ENCODE measurements around the gene EFNA4. TPM values are rescaled to one million over a fixed set of nuclear protein-coding genes. Genes with fewer than 3 reads are reported as not detected.

Gene EFNA4
- total RNA-seq, 1 experiment from 2014 or later = 9.8 TPM

DNA sequence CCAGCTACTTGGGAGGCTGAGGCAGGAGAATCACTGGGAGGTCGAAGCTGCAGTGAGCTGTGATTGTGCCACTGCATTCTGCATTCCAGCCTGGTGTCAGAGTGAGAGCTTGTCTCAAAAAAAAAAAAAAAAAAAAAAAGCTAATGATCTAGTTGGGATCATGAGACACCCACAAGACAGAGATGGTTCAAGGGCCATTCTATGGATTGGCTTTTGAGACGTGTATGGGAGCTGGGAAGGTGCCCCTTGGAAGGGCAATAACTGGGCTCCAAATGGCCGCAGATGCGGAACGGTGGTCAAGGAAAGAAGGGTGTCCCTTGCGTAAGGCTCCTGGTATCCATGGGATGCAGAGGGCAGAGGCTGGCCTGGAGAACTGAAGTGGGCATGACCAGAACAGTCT, 19.2 kb upstream of the EFNA4 start:
- no peaks in the 10 kb centered on the region for H3K9me3 ChIP-seq (ENCODE audit: control insufficient read depth in 1 of 2, insufficient read depth in 1 of 2, low read depth in 1 of 2, low read length in 2 of 2)
- H3K9me2 ChIP-seq (ENCODE audit: insufficient read depth) = no peaks in the 10 kb centered on the region
- intact Hi-C loops (cut with micrococcal nuclease) = no loop called here
- ChIA-PET RAD21 (ENCODE audit: low non-redundant PET in 1 of 2, low total read pairs in 2 of 2, uncharacterized antibody in 2 of 2, unreplicated experiment in 2 of 2) (interaction anchor here (0.6 to 1.8 kb wide), 4 partner anchors 34 to 375 kb away, joined by 3 to 12 read pairs (median 4); no protein-coding TSS in a partner anchor), POLR2A (interaction anchor here (1.5 kb wide), 1 partner anchor 17 kb away, joined by 4 read pairs; no protein-coding TSS in a partner anchor), CTCF (interaction anchor here (0.6 to 4.0 kb wide), 16 partner anchors 10 to 128 kb away, joined by 3 to 32 read pairs (median 6); partner anchors contain the start of genes EFNA3, FLAD1 and KRTCAP2)
- BruUV-seq (replicated peaks) = no TSS peak
- no peak for TF ChIP-seq ELF1 (IDR thresholded peaks at IDR 0.05; ENCODE audit: borderline replicate concordance, low read depth)
- TF ChIP-seq EZH2 (IDR thresholded peaks at IDR 0.05) = no peak
- no peak for TF ChIP-seq FOSL1 (IDR thresholded peaks at IDR 0.05; ENCODE audit: low read depth)
- no peak for TF ChIP-seq TCF7L2 (IDR thresholded peaks at IDR 0.05; ENCODE audit: borderline replicate concordance, extremely low read depth, insufficient read depth, insufficient read length)
- TF ChIP-seq, protein P1, sequence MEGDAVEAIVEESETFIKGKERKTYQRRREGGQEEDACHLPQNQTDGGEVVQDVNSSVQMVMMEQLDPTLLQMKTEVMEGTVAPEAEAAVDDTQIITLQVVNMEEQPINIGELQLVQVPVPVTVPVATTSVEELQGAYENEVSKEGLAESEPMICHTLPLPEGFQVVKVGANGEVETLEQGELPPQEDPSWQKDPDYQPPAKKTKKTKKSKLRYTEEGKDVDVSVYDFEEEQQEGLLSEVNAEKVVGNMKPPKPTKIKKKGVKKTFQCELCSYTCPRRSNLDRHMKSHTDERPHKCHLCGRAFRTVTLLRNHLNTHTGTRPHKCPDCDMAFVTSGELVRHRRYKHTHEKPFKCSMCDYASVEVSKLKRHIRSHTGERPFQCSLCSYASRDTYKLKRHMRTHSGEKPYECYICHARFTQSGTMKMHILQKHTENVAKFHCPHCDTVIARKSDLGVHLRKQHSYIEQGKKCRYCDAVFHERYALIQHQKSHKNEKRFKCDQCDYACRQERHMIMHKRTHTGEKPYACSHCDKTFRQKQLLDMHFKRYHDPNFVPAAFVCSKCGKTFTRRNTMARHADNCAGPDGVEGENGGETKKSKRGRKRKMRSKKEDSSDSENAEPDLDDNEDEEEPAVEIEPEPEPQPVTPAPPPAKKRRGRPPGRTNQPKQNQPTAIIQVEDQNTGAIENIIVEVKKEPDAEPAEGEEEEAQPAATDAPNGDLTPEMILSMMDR (IDR thresholded peaks at IDR 0.05 in 2 of 3, conservative IDR thresholded peaks at IDR 0.05 in 1 of 3; ENCODE audit: borderline replicate concordance in 1 of 3, insufficient read depth in 1 of 3, low read depth in 2 of 3, low read length in 2 of 3) = no peak
- TF ChIP-seq EZH2phosphoT487 (IDR thresholded peaks at IDR 0.05; ENCODE audit: borderline replicate concordance) = no peak
- no peak for TF ChIP-seq SP1 (IDR thresholded peaks at IDR 0.05; ENCODE audit: low read depth)
- TF ChIP-seq JUND (IDR thresholded peaks at IDR 0.05) = no peak
- TF ChIP-seq, protein P2, sequence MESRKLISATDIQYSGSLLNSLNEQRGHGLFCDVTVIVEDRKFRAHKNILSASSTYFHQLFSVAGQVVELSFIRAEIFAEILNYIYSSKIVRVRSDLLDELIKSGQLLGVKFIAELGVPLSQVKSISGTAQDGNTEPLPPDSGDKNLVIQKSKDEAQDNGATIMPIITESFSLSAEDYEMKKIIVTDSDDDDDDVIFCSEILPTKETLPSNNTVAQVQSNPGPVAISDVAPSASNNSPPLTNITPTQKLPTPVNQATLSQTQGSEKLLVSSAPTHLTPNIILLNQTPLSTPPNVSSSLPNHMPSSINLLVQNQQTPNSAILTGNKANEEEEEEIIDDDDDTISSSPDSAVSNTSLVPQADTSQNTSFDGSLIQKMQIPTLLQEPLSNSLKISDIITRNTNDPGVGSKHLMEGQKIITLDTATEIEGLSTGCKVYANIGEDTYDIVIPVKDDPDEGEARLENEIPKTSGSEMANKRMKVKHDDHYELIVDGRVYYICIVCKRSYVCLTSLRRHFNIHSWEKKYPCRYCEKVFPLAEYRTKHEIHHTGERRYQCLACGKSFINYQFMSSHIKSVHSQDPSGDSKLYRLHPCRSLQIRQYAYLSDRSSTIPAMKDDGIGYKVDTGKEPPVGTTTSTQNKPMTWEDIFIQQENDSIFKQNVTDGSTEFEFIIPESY (IDR thresholded peaks at IDR 0.05; ENCODE audit: extremely low read depth, insufficient replicate concordance, low read length) = no peak
- TF ChIP-seq ZNF274 (IDR thresholded peaks at IDR 0.05; ENCODE audit: low read depth, low read length) = no peak
- TF ChIP-seq, protein P3, sequence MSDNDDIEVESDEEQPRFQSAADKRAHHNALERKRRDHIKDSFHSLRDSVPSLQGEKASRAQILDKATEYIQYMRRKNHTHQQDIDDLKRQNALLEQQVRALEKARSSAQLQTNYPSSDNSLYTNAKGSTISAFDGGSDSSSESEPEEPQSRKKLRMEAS (IDR thresholded peaks at IDR 0.05) = no peak
- TF ChIP-seq SRF (IDR thresholded peaks at IDR 0.05; ENCODE audit: low read depth) = no peak
- TF ChIP-seq, protein P4, sequence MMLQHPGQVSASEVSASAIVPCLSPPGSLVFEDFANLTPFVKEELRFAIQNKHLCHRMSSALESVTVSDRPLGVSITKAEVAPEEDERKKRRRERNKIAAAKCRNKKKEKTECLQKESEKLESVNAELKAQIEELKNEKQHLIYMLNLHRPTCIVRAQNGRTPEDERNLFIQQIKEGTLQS (IDR thresholded peaks at IDR 0.05) = no peak
- no peak for TF ChIP-seq SIN3A (IDR thresholded peaks at IDR 0.05; ENCODE audit: low read depth)
- no peak for TF ChIP-seq POLR2A (IDR thresholded peaks at IDR 0.05; ENCODE audit: borderline replicate concordance, extremely low read depth, insufficient read depth, insufficient read length)
- TF ChIP-seq EGR1 (IDR thresholded peaks at IDR 0.05; ENCODE audit: low read depth) = no peak
- TF ChIP-seq CBX3 (IDR thresholded peaks at IDR 0.05; ENCODE audit: low read depth) = no peak
- no peak for TF ChIP-seq ZFX (IDR thresholded peaks at IDR 0.05)
- no peak for TF ChIP-seq POLR2AphosphoS5 (IDR thresholded peaks at IDR 0.05; ENCODE audit: low read depth, low read length)
- TF ChIP-seq, protein P5, sequence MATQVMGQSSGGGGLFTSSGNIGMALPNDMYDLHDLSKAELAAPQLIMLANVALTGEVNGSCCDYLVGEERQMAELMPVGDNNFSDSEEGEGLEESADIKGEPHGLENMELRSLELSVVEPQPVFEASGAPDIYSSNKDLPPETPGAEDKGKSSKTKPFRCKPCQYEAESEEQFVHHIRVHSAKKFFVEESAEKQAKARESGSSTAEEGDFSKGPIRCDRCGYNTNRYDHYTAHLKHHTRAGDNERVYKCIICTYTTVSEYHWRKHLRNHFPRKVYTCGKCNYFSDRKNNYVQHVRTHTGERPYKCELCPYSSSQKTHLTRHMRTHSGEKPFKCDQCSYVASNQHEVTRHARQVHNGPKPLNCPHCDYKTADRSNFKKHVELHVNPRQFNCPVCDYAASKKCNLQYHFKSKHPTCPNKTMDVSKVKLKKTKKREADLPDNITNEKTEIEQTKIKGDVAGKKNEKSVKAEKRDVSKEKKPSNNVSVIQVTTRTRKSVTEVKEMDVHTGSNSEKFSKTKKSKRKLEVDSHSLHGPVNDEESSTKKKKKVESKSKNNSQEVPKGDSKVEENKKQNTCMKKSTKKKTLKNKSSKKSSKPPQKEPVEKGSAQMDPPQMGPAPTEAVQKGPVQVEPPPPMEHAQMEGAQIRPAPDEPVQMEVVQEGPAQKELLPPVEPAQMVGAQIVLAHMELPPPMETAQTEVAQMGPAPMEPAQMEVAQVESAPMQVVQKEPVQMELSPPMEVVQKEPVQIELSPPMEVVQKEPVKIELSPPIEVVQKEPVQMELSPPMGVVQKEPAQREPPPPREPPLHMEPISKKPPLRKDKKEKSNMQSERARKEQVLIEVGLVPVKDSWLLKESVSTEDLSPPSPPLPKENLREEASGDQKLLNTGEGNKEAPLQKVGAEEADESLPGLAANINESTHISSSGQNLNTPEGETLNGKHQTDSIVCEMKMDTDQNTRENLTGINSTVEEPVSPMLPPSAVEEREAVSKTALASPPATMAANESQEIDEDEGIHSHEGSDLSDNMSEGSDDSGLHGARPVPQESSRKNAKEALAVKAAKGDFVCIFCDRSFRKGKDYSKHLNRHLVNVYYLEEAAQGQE (IDR thresholded peaks at IDR 0.05; ENCODE audit: low read depth) = no peak
- ATAC-seq = no peak
- H3K27me3 ChIP-seq (ENCODE audit: insufficient read depth, low read length) = no peaks in the 10 kb centered on the region
- no peak overlapping the region for H3K4me3 ChIP-seq (replicated peaks in 1 of 2; ENCODE audit: low read depth in 1 of 2, low read length in 2 of 2)
- H3K27ac ChIP-seq (ENCODE audit: low read depth, low read length) = no peak overlapping the region
- H3K9ac ChIP-seq (ENCODE audit: low read length) = no peak overlapping the region
- 0 out of 2 replicates have a peak overlapping the region, but pooled peaks have one; percentile 27 for H3K4me2 ChIP-seq (ENCODE audit: low read length)
- H3K36me3 ChIP-seq (ENCODE audit: control insufficient read depth in 1 of 2, insufficient read depth in 2 of 2, low read length in 2 of 2) = no peaks in the 10 kb centered on the region
- DNase-seq (ENCODE audit: low read depth, low spot score) = no peak
- no peak overlapping the region for H2AFZ ChIP-seq (ENCODE audit: low read depth, low read length, poor library complexity, severe bottlenecking)
- H3K4me1 ChIP-seq (ENCODE audit: control insufficient read depth in 1 of 2, insufficient read depth in 2 of 2, low read length in 2 of 2) = peaks cover 9 to 26% of the 10 kb centered on the region in 2 experiments
- H4K20me1 ChIP-seq (ENCODE audit: insufficient read depth) = no peaks in the 10 kb centered on the region
- no peaks in the 10 kb centered on the region for H3K79me2 ChIP-seq (ENCODE audit: insufficient read depth, low read length)
